BLaER1 (cell line): ENCODE measurements around the gene ZBTB48.
A peak's percentile ranks its signal among the peaks of the same experiment; 100 is the strongest.
"Not testable (repeated sequence)": the region's sequence is repeated elsewhere in the genome, so short reads cannot be mapped to it uniquely, and the experiment has no call there.

Experiments used
- H3K27ac ChIP-seq: shearing (Covaris generic); formaldehyde crosslinking; 2 replicates; pipeline ENCODE4 v1.8.1; 2022
- H3K27me3 ChIP-seq: shearing (Covaris generic); formaldehyde crosslinking; 2 replicates; pipeline ENCODE4 v1.8.1; 2022
- H3K36me3 ChIP-seq: shearing (Covaris generic); formaldehyde crosslinking; 2 replicates; pipeline ENCODE4 v1.8.1; 2022
- H3K4me1 ChIP-seq: shearing (Covaris generic); formaldehyde crosslinking; 2 replicates; pipeline ENCODE4 v1.8.1; 2022
- H3K4me2 ChIP-seq: shearing (Covaris generic); formaldehyde crosslinking; 2 replicates; pipeline ENCODE4 v1.8.1; 2022
- H3K4me3 ChIP-seq: shearing (Covaris generic); formaldehyde crosslinking; 2 replicates; pipeline ENCODE4 v1.8.1; 2022
- H3K9ac ChIP-seq: shearing (Covaris generic); formaldehyde crosslinking; 2 replicates; pipeline ENCODE4 v1.8.1; 2022
- H3K9me3 ChIP-seq: shearing (Covaris generic); formaldehyde crosslinking; 2 replicates; pipeline ENCODE4 v1.8.1; 2022
- H4K20me1 ChIP-seq: shearing (Covaris generic); formaldehyde crosslinking; 2 replicates; pipeline ENCODE4 v1.8.1; 2022
- Cebpa-rat ChIP-seq: shearing (Covaris generic); IDR thresholded peaks from 2 replicates; pipeline ENCODE4 v1.8.1; 2022

Gene ZBTB48

DNA sequence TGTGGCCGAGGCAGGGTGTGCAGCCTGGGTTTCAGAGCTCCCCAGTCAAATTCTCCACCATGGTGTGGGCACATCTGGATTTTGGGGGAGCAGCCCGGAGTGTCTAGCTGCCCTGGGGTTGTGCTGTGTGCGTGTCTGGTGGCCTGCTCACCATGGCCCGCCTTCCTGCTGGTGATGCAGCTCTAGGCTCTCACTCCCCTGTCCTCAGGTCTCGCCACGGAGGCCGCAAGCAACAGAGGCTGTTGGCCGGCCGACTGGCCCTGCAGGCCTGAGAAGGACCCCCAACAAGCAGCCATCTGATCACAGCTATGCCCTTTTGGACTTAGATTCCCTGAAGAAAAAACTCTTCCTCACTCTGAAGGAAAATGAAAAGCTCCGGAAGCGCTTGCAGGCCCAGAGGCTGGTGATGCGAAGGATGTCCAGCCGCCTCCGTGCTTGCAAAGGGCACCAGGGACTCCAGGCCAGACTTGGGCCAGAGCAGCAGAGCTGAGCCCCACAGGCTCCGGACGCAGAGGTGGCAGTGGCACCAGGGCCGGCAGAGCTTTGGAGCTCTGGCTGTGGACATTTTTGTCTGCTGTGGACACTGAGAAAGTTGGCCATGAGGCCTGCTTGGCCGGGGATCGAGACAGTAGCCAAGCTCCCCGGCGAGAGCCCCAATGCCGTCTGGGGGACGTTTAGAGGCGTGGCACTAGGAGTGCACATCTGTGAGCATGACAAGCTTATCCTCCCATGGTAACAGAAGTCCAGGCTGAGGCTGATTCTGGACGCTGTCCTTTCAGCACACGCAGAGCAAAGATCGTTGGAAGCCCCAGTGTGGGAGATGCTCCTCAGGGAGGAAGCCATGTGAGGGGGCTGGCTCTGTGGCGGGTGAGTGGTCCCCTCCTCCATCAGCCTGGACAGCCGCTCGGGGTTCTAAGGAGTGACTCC is 53.1 kb downstream of the ZBTB48 start:
- Histone ChIP-seq H3K27ac (peak overlapping the region; percentile 45), H3K27me3 (no peaks in the 10 kb centered on the region), H3K4me3 (no peak overlapping the region), H3K4me2 (peak overlapping the region; percentile 48), H3K9ac (peak overlapping the region; percentile 7; the same call in 1 of the 2 replicates), H3K4me1 (peaks cover 40% of the 10 kb centered on the region), H3K9me3 (no peaks in the 10 kb centered on the region), H3K36me3 (peaks cover 96% of the 10 kb centered on the region), H4K20me1 (peaks cover 71% of the 10 kb centered on the region)
- no peak for TF ChIP-seq Cebpa-rat

DNA sequence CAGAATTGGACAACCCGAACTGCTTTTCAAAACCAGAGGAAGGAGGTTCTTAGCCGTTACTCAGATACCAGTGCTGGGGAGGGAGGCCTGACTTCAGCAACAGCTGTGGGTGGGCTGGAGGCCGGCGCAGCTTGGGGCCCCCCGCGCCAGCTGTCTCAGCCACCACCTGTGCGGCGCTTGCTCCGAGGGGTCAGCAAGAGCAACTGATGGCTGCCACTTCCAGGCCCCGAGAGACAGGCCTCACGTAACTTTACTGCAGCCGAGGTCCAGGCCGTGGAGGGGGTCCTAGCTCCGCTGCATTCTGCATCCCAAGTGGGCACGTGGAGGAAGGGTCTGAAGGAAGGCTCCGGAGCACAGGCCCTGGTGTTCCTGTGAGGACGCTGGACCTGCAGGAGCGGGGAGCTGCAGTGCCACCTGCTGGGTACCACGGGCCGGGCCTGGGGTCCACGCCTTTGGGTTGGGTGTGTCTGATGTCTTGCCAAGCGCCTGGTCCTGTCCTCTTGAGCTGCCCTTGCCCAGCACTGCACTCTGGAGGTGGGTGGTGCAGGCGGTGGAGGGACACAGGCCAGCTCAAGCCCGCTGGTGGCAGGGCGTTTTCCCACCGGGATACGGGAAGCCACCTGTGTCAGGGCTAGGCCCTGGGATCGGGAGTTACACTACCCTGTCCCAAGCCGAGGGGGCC is 54.7 kb downstream of the ZBTB48 start:
- peaks cover 55% of the 10 kb centered on the region for H4K20me1 ChIP-seq
- no peak overlapping the region for H3K9ac ChIP-seq
- TF ChIP-seq Cebpa-rat, result no peak
- no peak overlapping the region for H3K4me3 ChIP-seq
- peaks cover 96% of the 10 kb centered on the region for H3K36me3 ChIP-seq
- peak overlapping the region; percentile 45; the same call in 1 of the 2 replicates for H3K27ac ChIP-seq
- peaks cover 31% of the 10 kb centered on the region for H3K4me1 ChIP-seq
- H3K9me3 ChIP-seq, result no peaks in the 10 kb centered on the region
- peak overlapping the region; percentile 48 for H3K4me2 ChIP-seq
- no peaks in the 10 kb centered on the region for H3K27me3 ChIP-seq

DNA sequence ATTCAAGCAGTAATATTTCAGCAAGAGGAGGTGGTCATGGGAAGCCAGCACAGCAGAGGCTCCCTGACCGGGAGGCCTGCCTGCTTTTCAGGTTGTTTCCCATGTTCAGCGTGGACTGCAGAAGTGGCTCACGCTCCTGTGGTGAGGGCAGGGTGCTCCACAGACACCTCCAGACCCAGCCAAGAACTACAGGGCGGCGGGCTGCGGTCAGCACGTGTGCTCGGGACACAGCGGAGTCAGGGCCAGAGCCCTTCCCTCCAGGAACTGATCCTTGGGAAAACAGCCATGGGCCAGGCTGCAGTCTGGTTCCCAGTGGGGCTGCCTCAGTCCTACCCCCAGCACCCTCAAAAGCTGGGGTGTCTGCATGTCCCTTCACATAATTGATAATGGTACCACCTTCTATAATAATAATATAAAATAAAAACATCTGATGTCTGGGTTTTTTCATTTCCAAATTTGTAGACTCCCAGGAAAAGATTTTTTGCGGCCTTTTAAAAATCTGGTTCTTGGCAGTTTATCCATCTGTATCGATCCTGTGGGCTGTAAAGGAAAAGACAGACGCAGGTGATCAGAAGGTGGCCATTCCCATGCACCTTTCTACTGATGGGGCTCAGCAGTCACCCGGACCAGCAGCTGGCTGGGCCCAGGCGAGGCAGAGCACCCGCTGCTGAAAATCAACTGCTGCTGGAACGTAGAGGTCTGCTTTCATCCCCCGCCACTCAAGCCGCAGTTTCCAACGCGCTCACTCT is 55.5 kb downstream of the ZBTB48 start:
- H3K4me1 ChIP-seq, result peaks cover 31% of the 10 kb centered on the region
- H3K9ac ChIP-seq, result no peak overlapping the region
- peaks cover 46% of the 10 kb centered on the region for H4K20me1 ChIP-seq
- peaks cover 96% of the 10 kb centered on the region for H3K36me3 ChIP-seq
- H3K4me2 ChIP-seq, result no peak overlapping the region
- H3K27me3 ChIP-seq, result no peaks in the 10 kb centered on the region
- H3K9me3 ChIP-seq, result no peaks in the 10 kb centered on the region
- H3K4me3 ChIP-seq, result no peak overlapping the region
- no peak overlapping the region for H3K27ac ChIP-seq
- TF ChIP-seq Cebpa-rat, result no peak

DNA sequence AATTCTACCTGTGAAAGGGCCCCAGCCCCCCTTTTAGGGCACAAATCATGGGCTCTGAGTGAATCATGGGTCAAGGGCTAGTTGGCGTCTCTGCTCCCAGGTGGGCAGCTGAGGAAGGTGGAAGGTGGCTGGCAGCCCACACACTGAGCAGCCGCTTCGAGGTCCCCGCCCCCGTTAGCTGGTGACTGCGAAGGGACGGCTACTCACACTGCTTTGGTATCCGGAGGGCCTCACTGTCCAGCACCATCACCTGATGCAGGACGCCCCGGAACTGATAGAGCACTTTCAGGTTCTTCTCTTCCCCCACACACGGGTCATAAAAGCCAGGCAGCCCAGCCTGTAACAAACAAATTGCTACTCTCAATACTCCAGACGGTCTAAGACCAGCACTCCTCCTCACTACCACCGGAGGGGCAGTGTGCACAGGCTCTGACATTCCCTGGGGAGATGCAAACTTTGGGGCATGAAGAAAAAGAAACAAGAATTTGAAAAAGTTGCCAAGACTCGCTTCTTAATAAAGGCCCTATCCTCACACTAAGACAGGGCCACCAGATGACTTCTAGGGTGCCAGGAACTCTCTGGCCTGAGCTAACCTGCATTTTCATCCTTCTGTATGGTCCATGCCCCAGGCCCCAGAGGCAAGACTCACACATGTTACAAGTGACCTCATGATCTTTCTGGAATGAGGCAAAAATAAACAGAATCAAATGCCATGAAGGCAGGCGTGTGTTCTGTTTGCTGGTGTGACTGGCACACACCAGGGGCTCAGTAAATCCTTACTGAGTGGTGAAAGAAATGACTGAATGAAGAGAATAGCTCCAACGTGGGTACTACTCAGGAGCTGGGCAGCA is 56.3 kb downstream of the ZBTB48 start:
- no peak overlapping the region for H3K4me3 ChIP-seq
- H4K20me1 ChIP-seq, result peaks cover 45% of the 10 kb centered on the region
- H3K9me3 ChIP-seq, result no peaks in the 10 kb centered on the region
- H3K27me3 ChIP-seq, result no peaks in the 10 kb centered on the region
- no peak overlapping the region for H3K27ac ChIP-seq
- peaks cover 94% of the 10 kb centered on the region for H3K36me3 ChIP-seq
- TF ChIP-seq Cebpa-rat, result no peak
- H3K4me1 ChIP-seq, result peaks cover 31% of the 10 kb centered on the region
- 0 out of 2 replicates have a peak overlapping the region, but pooled peaks have one; percentile 16 for H3K9ac ChIP-seq
- H3K4me2 ChIP-seq, result no peak overlapping the region

DNA sequence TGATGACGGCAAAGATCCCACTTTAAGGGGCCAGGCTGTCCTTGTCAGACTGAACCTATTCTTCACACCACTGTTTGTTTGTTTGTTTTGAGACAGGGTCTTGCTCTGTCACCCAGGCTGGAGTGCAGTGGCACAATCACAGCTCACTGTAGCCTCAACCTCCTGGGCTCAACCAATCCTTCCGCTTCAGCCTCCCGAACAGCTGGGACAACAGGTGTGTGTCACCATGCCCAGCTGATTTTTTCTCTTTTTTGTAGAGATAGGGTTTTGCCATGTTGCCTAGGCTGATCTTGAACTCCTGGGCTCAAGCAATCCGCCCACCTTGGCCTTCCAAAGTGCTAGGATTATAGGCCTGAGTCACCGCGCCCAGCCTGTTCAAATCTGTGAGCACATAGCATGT is 57.0 kb downstream of the ZBTB48 start:
- H3K4me2 ChIP-seq, H3K9me3 ChIP-seq, H3K4me3 ChIP-seq, H3K27ac ChIP-seq, H3K27me3 ChIP-seq: not testable (repeated sequence)
- peaks cover 45% of the 10 kb centered on the region for H4K20me1 ChIP-seq
- 0 out of 2 replicates have a peak overlapping the region, but pooled peaks have one; percentile 16 for H3K9ac ChIP-seq
- peaks cover 92% of the 10 kb centered on the region for H3K36me3 ChIP-seq
- peaks cover 31% of the 10 kb centered on the region for H3K4me1 ChIP-seq

DNA sequence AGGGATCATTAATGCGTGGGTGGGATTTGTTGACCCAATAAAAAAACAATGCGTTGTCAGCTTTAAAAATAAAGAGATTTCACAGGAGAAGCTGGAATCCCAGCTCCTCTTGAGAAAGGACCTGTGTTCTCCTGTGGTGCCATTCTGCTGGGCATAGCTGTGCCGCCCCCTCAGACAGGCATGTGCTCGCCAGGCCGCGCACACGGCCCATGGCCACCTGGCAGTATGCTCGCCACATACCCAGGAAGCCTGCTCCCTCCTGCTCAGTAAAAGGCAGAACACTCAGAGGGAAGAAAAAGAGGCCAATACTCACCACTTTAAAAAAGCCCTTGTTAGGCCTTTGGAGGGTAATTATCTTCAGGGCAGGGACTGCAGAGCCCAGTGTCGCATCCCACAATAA is 58.0 kb downstream of the ZBTB48 start:
- H3K36me3 ChIP-seq, result peaks cover 92% of the 10 kb centered on the region
- peaks cover 28% of the 10 kb centered on the region for H3K4me1 ChIP-seq
- TF ChIP-seq Cebpa-rat, result no peak
- no peak overlapping the region for H3K27ac ChIP-seq
- no peaks in the 10 kb centered on the region for H3K27me3 ChIP-seq
- H3K4me3 ChIP-seq, result no peak overlapping the region
- H3K9ac ChIP-seq, result no peak overlapping the region
- no peak overlapping the region for H3K4me2 ChIP-seq
- no peaks in the 10 kb centered on the region for H3K9me3 ChIP-seq
- peaks cover 38% of the 10 kb centered on the region for H4K20me1 ChIP-seq

DNA sequence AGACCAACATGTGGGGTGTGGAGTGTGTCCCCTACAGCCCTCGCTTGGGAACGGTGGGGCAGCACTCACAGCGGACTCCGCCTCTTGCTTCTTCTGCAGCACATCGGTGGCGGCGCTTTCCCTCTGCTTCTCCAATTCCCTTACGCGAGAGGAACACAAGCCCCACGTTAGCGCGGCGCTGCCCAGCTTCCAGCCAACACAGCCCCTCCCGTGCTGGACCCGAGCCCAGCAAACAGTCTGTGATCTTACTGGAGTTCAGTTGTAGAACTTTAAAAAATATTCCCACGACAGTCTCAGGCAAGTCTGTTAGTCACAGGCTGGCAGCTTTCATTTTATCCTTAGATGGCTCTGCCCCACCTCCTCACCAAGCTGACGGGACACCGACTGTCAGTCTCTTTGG is 58.4 kb downstream of the ZBTB48 start:
- no peak overlapping the region for H3K27ac ChIP-seq
- peaks cover 33% of the 10 kb centered on the region for H4K20me1 ChIP-seq
- peaks cover 91% of the 10 kb centered on the region for H3K36me3 ChIP-seq
- H3K4me3 ChIP-seq, result no peak overlapping the region
- peaks cover 23% of the 10 kb centered on the region for H3K4me1 ChIP-seq
- no peaks in the 10 kb centered on the region for H3K9me3 ChIP-seq
- TF ChIP-seq Cebpa-rat, result no peak
- H3K4me2 ChIP-seq, result no peak overlapping the region
- no peaks in the 10 kb centered on the region for H3K27me3 ChIP-seq
- H3K9ac ChIP-seq, result no peak overlapping the region
